Omental fat pad (tissue), 4 donors: ENCODE results near the gene IBA57. TPM values are rescaled to one million over a fixed set of nuclear protein-coding genes. Genes with fewer than 3 reads are reported as not detected.

Source experiments
- ATAC-seq: fragments of 150-250 bp; one replicate; pipeline ENCODE4 v1.9.1; 2016; ENCODE audit warnings: mild to moderate bottlenecking, moderate library complexity; ENCODE audit not compliant: low FRiP score
- DNase-seq: peaks from one replicate; pipeline ENCODE4 v3.0.0-alpha.2; 2019; ENCODE audit warnings: low spot score
- CTCF ChIP-seq, 3 donors: fragments of 450-650 bp; IDR thresholded peaks; one replicate each; pipeline ENCODE4 v1.5.1; 2016 to 2017; ENCODE audit warnings: antibody characterized with exemption in 3 of 3, mild to moderate bottlenecking in 3 of 3, moderate library complexity in 2 of 3
- total RNA-seq, 4 donors: library from RNA; depleted of rRNA; stranded (reverse); fragments of >200 nt; gene quantifications; one replicate each; pipeline ENCODE4 v1.1.0, GENCODE V29; 2016

The IBA57 gene
- total RNA-seq, 4 donors from 2014 or later, result 5.1 to 7.6 (median 6.5) TPM

- DNase-seq, result no peak
- ATAC-seq, result no peak
These were observed 9.1 kb downstream of the IBA57 start for GRCh38 chr1:228174482-228175315.

DNA sequence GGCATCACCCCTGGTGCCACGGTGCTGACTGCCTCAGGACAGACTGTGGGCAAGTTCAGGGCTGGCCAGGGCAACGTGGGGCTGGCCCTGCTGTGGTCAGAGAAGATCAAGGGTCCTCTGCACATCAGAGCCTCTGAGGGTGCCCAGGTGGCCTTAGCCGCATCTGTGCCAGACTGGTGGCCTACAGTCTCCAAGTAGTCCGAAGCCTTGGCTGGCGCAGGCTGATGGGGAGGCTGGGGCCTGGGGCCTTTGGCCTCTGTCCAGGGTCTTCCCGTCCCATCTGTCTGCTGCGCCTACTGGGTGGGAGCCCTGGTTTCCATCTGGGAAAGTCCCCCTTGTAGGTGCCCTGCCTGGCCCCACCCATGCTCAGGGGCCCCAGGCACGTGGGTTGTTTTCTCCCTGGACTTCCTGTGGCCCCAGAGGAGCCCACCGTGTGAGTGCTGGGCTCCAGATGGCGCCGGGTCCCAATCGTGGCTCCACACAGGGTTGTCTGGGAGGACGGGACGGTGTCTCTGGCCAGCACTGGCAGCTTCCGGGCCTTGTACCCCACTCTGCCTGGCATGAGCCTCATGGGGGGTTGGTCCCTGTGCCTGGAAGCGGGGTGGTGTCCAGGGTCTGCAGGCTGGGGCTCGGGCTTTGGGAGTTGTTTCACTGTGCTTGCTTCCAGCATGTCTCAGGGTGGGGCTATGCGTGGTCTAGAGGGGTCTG is 9.9 kb downstream of the IBA57 start:
- DNase-seq, result no peak
- TF ChIP-seq CTCF (IDR thresholded peaks at IDR 0.05), result no peak
- ATAC-seq, result no peak

More at GRCh38 chr1:228174482-228175315, 9.1 kb downstream of the IBA57 start:
- TF ChIP-seq CTCF (IDR thresholded peaks at IDR 0.05), result no peak

DNA sequence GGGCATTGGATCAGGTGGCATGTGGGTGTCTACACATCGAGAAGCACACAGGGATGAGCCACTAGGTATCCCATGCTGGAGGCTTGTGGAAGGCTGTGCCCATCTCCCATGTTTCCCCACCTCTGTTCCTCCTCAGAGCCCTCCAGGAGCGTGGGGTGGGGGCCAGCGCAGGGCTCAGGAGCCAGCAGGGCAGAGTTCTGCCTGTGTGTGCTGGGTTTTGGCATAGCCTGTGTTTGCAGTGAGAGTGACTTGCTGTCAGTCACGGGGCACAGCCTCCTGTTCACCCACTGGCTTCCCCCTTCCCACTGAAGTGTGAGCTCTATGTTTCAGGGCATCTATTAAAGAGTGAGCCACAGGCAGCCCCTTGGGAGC is 10.4 kb downstream of the IBA57 start:
- no peak for TF ChIP-seq CTCF (IDR thresholded peaks at IDR 0.05)
- DNase-seq (no peak), ATAC-seq (no peak)

- no peak for TF ChIP-seq CTCF (IDR thresholded peaks at IDR 0.05)
- DNase-seq (no peak), ATAC-seq (no peak)
These were observed 11.0 kb downstream of the IBA57 start for GRCh38 chr1:228176461-228177182.

DNA sequence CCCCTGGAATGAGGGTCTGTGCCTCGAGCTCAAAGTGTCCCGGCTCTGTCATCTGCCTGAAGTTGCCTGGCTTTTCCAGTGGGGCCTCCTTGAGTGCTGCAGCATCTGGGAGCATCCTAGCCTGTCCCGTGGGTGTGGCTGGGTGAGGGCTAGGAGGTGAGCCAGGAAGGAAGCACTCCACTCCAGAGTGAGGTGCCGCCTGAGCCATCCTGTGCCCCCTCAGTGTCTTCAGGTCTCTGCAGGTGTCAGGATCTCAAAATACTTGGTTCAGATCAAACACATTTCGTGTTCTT is 11.5 kb downstream of the IBA57 start:
- no peak for TF ChIP-seq CTCF (IDR thresholded peaks at IDR 0.05)
- ATAC-seq (no peak), DNase-seq (no peak)

DNA sequence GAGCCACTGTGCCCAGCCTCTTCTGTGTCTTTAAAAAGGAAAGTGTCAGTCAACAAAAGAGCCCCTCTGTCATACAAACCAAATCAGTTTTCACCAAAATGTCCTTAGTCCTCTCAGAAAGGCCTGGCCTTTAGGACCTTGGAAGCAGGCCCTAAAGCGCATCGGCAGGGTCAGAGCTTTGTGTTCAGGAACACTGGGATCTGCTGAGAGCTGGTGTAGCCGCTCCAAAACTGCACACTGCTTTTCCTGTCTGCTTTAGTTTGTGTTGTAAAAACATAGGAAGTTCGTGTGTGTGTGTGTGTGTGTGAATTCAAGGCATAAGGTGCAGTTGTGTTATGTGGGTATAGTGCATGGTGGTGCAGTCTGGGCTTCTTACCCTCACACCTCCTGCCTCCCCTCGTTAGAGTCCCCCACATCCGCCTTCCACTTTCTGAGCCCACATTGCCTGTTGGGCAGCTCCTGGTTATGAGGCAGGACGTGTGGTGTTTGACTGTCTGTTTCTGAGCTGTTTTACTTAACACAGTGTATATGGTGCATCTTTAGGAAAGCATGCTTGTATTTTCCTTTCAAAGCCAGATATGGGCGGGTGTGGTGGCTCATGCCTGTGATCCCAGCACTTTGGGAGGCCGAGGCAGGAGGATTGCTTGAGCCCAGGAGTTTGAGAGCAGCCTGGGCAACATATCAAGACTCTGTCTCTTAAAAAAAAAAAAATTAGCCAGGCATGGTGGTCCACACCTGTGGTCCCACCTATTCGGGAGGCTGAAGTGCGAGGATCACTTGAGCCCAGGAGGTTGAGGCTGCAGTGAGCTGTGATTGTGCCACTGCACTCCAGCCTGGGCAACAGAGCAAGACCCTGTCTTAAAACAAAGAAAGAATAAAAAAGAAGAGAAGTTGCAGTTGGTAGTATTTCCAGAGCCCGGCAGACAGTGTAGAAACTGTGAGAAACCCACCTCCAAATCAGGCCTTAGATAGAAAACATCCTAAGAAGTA is 12.4 kb downstream of the IBA57 start:
- DNase-seq (no peak), ATAC-seq (no peak)
- no peak for TF ChIP-seq CTCF (IDR thresholded peaks at IDR 0.05)
